Gastroesophageal sphincter (tissue), 3 donors: ENCODE data around the gene LRIT2.

Source experiments
- POLR2AphosphoS5 ChIP-seq: sonication (generic); formaldehyde crosslinking; IDR thresholded peaks from one replicate; pipeline ENCODE4 v1.6.1; 2017; ENCODE audit warnings: antibody characterized with exemption
- TF ChIP-seq, protein P1 (sequence below), 4 experiments: fragments of 200-600 bp in 2 of 4; fragments of 450-650 bp in 2 of 4; sonication (generic) in 1 of 4; IDR thresholded peaks; one replicate each; pipeline ENCODE4 v1.5.1; 2017 to 2019; ENCODE audit warnings: antibody characterized with exemption in 4 of 4, mild to moderate bottlenecking in 2 of 4, moderate library complexity in 2 of 4

DNA sequence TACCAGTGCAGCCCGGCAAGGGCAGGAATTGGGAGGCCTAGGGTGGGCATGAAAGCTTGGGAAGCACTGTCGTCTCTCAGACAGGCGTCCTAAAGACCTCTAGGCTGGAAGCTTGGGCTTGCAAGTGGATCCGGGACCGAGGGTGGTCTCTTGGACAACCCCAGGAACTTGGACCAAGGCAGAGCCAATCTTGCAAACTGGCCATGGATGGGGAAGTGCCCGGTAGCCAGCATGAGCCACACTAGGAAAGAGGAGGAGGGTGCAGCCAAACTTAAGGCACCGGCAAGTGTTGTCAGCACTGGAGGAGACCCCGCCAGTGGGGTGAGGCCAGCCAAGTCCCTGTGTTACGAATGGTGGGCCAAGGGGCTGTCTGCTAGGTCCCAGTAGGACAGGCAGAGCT is 8.5 kb downstream of the LRIT2 start:
- TF ChIP-seq, protein P1, sequence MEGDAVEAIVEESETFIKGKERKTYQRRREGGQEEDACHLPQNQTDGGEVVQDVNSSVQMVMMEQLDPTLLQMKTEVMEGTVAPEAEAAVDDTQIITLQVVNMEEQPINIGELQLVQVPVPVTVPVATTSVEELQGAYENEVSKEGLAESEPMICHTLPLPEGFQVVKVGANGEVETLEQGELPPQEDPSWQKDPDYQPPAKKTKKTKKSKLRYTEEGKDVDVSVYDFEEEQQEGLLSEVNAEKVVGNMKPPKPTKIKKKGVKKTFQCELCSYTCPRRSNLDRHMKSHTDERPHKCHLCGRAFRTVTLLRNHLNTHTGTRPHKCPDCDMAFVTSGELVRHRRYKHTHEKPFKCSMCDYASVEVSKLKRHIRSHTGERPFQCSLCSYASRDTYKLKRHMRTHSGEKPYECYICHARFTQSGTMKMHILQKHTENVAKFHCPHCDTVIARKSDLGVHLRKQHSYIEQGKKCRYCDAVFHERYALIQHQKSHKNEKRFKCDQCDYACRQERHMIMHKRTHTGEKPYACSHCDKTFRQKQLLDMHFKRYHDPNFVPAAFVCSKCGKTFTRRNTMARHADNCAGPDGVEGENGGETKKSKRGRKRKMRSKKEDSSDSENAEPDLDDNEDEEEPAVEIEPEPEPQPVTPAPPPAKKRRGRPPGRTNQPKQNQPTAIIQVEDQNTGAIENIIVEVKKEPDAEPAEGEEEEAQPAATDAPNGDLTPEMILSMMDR (IDR thresholded peaks at IDR 0.05): no peak
- no peak for TF ChIP-seq POLR2AphosphoS5
